CD1c-positive myeloid dendritic cell (primary cell): ENCODE data around the gene DYSF.

Source experiments
- DNase-seq: peaks from one replicate; pipeline ENCODE4 v3.0.0-alpha.2; 2016; ENCODE audit errors: extremely low spot score

The DYSF gene

DNA sequence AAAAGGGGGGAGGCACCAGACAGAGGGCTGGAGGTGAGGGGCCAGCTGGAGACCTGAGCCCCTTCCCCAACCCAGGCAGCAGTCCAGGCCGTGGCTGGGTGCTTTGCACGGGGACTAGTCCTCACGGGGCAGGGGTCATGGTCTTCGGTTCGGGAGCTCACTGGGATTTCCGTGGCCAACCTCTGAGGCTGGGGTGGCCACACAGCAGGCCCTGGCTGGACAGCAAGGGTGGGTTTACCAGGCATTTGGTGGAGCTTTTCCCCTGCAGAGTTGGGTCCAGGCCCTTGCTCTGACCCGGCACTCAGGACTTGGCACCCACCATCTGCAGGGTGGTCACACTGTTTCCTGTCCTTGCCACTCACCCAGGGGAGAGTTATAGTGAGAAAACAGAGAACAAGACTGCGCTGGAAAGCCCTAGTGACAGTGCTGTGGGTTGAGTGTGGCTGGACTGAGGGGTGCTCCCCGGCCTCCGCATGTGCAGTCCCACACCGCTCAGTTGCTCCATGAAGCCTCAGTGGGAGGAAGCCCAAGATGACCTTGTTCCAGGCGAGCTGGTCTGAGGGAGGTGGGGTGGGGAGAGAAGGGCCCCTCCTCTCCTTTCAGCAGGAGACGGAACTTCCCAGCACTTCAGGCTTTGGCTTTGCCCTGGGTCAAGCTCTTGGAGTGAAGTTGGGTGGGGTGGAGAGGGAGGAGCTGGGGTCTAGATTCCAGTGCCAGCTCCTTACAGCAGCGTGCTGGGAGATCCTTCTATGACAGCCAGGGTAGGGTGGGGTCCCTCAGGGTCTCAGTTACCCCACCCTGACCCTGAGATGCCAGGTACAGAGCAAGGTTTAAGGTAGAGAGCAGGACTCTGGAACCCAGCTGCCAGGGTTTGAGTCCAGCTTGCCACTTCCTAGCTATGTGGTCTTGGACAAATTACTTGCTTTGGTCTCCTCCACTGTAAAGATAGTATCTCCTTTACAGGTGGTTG is 219.8 kb downstream of the DYSF start:
- no peak for DNase-seq

GRCh38 chr2:71674158-71674851 is 220.9 kb downstream of the DYSF start:
- DNase-seq = no peak

GRCh38 chr2:71675296-71675695 is 221.9 kb downstream of the DYSF start:
- no peak for DNase-seq

GRCh38 chr2:71678874-71679273 is 225.5 kb downstream of the DYSF start:
- DNase-seq = no peak

DNA sequence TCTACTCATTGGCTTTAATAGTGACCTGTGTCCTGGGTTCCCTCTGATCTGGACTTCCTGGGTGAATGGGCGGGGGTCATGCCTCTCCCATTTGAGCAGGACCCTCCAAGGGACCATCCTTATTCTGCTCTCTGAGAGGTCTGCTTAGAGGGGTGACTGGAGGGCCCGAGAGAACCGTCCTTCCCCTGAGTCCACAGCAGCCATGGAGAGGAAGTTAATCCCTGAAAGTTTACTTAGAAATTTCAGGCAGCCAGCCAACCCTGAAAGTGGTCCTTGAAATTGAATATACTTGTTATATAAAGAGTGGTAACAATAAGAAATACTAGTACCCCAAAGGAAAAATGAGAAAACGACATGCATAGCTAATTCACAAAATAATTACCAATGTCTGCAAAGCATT is 226.1 kb downstream of the DYSF start:
- DNase-seq = no peak

- no peak for DNase-seq
These were observed 227.6 kb downstream of the DYSF start for GRCh38 chr2:71680925-71681324.

DNA sequence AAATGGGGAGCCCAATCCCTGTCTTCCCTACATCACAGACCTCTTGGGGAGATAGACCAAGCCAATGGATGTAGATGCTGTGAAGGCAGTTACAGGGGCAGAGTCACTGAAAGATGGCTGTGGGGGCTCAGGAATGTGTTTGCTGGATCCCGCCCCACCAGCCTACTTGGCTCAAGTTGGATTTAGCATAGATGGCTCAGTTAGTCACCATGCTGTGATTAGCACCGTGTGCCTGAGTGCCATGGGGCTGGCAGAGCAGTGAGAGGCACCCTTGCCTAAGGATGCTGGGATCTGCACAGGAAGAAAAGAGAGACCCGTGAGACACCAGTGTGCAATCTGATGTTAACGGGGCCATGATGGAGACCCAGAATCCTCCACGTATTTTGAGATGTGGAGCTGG is 228.3 kb downstream of the DYSF start:
- DNase-seq = no peak

DNA sequence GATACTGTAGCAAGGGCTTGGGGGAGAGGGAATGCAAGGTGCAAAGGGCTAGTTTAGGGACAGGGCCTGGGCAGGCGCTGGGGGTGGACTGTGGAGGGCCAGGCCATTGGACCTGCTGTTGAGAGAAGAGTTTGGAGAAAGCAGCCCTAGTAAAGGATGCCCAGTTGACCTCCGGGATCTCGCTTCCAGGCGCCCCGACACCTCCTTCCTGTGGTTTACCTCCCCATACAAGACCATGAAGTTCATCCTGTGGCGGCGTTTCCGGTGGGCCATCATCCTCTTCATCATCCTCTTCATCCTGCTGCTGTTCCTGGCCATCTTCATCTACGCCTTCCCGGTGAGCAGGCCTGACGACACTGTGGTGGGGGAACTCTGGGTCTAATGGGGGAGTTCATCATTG is 229.0 kb downstream of the DYSF start:
- DNase-seq = no peak

GRCh38 chr2:71683070-71683469 is 229.7 kb downstream of the DYSF start:
- no peak for DNase-seq

DNA sequence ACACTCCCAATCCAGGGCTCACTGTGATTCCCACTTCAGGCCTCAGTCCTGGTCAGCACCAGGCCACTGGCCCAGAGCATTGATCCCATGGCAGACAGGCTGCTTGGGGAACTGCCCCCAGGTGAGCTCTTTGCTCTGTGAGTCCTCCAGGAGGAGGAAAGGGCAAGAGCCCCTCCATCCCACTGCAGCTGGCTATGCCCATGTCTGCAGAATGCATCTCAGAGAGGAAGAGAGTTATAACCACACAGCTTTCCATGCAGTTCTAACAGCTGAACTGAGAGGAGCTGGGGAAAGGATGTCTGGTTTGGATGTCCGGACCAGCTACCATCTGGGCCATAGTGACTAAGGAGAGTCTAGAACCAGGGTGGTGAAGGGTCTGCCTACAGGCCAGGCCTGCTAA is 230.3 kb downstream of the DYSF start:
- DNase-seq = no peak

GRCh38 chr2:71684226-71685072 is 231.1 kb downstream of the DYSF start:
- DNase-seq = no peak

DNA sequence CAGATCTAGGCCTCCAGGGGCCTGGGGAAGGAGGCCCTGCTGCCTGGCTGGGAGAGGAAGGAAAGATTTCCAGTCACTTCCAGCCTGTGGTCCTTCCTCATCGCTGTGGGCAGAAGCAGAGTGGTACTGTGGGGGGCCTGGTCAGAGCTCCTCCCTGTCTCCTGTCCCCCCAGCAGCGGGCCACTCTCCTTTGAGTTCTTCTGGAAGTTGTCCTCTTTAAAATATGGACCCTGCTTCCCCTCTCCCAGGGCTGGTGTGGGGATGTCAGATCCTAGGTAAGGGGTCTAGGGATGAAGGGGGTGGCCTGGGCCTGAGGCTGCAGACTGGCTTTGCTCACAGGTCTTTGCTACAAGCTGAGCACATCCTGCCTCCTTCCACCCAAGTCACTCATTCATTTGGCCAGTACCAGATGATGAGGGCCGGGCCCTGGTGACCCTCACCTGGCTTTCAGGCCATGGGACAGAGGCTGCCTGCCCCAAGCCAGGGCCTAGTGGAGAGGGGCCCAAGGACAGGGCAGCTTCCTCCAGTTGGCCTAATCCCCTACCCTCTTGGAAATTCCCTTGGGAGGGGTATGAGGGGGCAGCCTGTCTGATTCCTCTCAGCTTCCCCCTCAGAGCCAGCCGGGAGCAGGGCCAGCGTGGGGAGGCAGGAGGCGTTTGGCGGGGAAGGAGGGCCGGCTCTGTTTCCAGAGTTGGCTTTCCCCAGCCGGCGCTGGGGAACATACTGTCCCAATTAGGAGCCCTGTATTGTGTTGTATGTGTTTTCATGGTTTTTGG is 231.9 kb downstream of the DYSF start:
- DNase-seq = no peak

- DNase-seq = no peak
These were observed 232.7 kb downstream of the DYSF start for GRCh38 chr2:71685941-71686611.

GRCh38 chr2:71686781-71687180 is 233.4 kb downstream of the DYSF start:
- DNase-seq = no peak

- no peak for DNase-seq
These were observed 234.1 kb downstream of the DYSF start for GRCh38 chr2:71687412-71687811.

GRCh38 chr2:71688530-71688929 is 235.2 kb downstream of the DYSF start:
- DNase-seq = no peak

DNA sequence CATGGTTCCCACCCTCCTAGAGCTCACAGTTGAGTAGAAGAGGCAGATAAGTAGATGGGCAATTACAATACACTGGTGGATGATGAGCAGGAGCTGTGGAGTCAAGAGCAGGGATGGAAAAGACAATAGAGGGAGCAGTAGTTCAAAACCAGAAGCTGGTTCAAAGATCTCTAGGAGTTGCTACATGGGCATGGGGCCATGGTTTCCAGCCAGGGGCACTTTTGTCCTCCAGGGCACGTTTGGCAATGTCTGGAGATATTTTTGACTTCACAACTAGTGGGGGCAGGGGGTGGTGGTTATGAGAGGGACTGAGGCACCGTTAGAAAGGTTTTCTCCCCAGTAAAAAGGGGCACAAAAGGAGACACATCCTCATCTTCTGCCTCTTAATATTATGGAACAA is 236.0 kb downstream of the DYSF start:
- DNase-seq = no peak

DNA sequence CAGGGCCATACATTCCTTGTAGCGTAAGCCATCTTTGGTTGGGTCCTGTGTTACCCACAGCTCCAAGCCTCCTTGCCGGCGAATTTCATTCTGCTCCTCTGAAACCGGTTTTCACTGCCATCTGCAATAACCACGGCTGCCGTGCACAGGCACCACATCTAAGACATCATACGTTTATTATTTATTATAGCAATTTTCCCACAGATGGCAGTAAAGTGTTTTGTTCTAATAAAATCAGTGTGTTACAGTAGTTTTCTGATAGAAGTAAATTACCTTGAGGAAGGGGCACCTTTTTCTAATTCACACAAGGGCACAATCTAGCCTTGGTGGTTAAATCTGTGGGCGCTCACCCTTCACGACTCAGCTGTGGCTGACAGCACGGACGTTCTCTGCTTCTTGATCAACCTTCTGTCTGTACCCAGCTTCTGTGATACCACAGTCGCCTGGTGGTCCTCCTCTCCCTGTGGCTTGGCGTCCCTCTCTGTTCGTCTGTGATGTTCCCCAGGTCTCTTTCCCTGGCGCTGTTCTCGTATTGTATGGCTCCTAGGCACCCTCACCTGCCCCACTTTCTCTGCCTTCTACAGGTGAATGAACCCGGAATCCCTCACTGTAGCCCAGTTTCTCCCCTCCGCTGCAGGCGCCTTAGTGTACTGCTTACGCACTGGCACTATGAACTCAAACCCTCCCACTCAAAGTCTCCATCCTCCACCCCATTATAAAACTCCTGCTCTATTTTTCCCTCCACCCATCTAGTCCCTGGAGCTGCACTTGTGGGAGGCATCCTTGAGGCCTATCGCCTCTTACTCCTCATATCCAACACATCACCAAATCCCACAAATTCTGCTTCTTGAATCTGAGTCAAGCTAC is 236.8 kb downstream of the DYSF start:
- DNase-seq = no peak

GRCh38 chr2:71690876-71691475 is 237.6 kb downstream of the DYSF start:
- DNase-seq = no peak
